H9 (cell line): ENCODE data around the gene THAP2. TPM values are rescaled to one million over a fixed set of nuclear protein-coding genes. Genes with fewer than 3 reads are reported as not detected.

Source experiments
- DNase-seq: peaks from one replicate; pipeline ENCODE4 v3.0.0-alpha.2; 2017
- H2AFZ ChIP-seq: one replicate; pipeline ENCODE4 v1.6.1; 2013; ENCODE audit warnings: mild to moderate bottlenecking, low read length, control low read depth, moderate library complexity
- H2AK5ac ChIP-seq: 2 replicates; pipeline ENCODE4 v1.6.1; 2013; ENCODE audit warnings: low read length, control low read depth, mixed read lengths; ENCODE audit not compliant: insufficient read length
- H2BK120ac ChIP-seq: one replicate; pipeline ENCODE4 v1.6.1; 2013; ENCODE audit warnings: low read depth, mild to moderate bottlenecking, low read length, control low read depth, inconsistent platforms; ENCODE audit not compliant: poor library complexity, severe bottlenecking
- H2BK12ac ChIP-seq: 2 replicates; pipeline ENCODE4 v1.6.1; 2013; ENCODE audit warnings: low read length, control low read depth, mixed read lengths, low read depth; ENCODE audit not compliant: insufficient read length
- H2BK15ac ChIP-seq: 2 replicates; pipeline ENCODE4 v1.6.1; 2013; ENCODE audit warnings: low read depth, low read length, control low read depth
- H2BK20ac ChIP-seq: one replicate; pipeline ENCODE4 v1.6.1; 2013; ENCODE audit warnings: low read depth, mild to moderate bottlenecking, low read length, control low read depth, inconsistent platforms; ENCODE audit not compliant: poor library complexity, severe bottlenecking
- H2BK5ac ChIP-seq: 2 replicates; pipeline ENCODE4 v1.6.1; 2013; ENCODE audit warnings: low read length, control low read depth, mixed read lengths; ENCODE audit not compliant: insufficient read length
- H3K14ac ChIP-seq: 2 replicates; pipeline ENCODE4 v1.6.1; 2013; ENCODE audit warnings: low read length, control low read depth; ENCODE audit not compliant: insufficient read depth
- H3K18ac ChIP-seq: 2 replicates; pipeline ENCODE4 v1.6.1; 2013; ENCODE audit warnings: low read depth, mild to moderate bottlenecking, mixed read lengths, low read length, control low read depth; ENCODE audit not compliant: insufficient read length
- H3K23ac ChIP-seq: 2 replicates; pipeline ENCODE4 v1.6.1; 2013; ENCODE audit warnings: low read length, control low read depth, mixed read lengths, low read depth; ENCODE audit not compliant: insufficient read length
- H3K23me2 ChIP-seq: 2 replicates; pipeline ENCODE4 v1.6.1; 2013; ENCODE audit warnings: low read depth, mild to moderate bottlenecking, mixed read lengths, low read length, control low read depth; ENCODE audit not compliant: insufficient read length, poor library complexity, severe bottlenecking
- H3K27ac ChIP-seq: 2 replicates; pipeline ENCODE4 v1.5.1; 2013; ENCODE audit warnings: low read length, control low read depth, mixed read lengths, low read depth; ENCODE audit not compliant: insufficient read length
- H3K27me3 ChIP-seq: 2 replicates; pipeline ENCODE4 v1.6.1; 2013; ENCODE audit warnings: low read length, control low read depth, inconsistent platforms; ENCODE audit not compliant: insufficient read depth
- H3K4ac ChIP-seq: 2 replicates; pipeline ENCODE4 v1.6.1; 2013; ENCODE audit warnings: low read depth, mild to moderate bottlenecking, control low read depth, inconsistent platforms, low read length, moderate library complexity
- H3K4me1 ChIP-seq: 2 replicates; pipeline ENCODE4 v1.6.1; 2013; ENCODE audit warnings: low read length, control low read depth, inconsistent platforms; ENCODE audit not compliant: insufficient read depth
- H3K4me2 ChIP-seq: 2 replicates; pipeline ENCODE4 v1.6.1; 2013; ENCODE audit warnings: low read length, control low read depth, mixed read lengths; ENCODE audit not compliant: insufficient read length, insufficient read depth
- H3K56ac ChIP-seq: 2 replicates; pipeline ENCODE4 v1.6.1; 2013; ENCODE audit warnings: low read depth, mild to moderate bottlenecking, mixed read lengths, low read length, control low read depth; ENCODE audit not compliant: insufficient read length
- H3K79me1 ChIP-seq: 2 replicates; pipeline ENCODE4 v1.6.1; 2013; ENCODE audit warnings: low read depth, mild to moderate bottlenecking, moderate library complexity, low read length, control low read depth, inconsistent platforms; ENCODE audit not compliant: insufficient read depth, poor library complexity, severe bottlenecking
- H3K79me2 ChIP-seq: 2 replicates; pipeline ENCODE4 v1.6.1; 2013; ENCODE audit warnings: low read length, control low read depth, inconsistent platforms; ENCODE audit not compliant: insufficient read depth
- H3K9ac ChIP-seq: 2 replicates; pipeline ENCODE4 v1.6.1; 2013; ENCODE audit warnings: low read length, control low read depth, mixed read lengths; ENCODE audit not compliant: insufficient read length; ENCODE audit errors: extremely low read depth
- H3K9me3 ChIP-seq: one replicate; pipeline ENCODE4 v1.6.1; 2013; ENCODE audit warnings: low read depth, low read length, inconsistent platforms; ENCODE audit not compliant: control insufficient read depth
- H3T11ph ChIP-seq: one replicate; pipeline ENCODE4 v1.6.1; 2013; ENCODE audit warnings: mild to moderate bottlenecking, low read length, control low read depth, inconsistent platforms
- H4K20me1 ChIP-seq: one replicate; pipeline ENCODE4 v1.6.1; 2013; ENCODE audit not compliant: control insufficient read depth, insufficient read length, insufficient read depth
- H4K5ac ChIP-seq: 2 replicates; pipeline ENCODE4 v1.6.1; 2013; ENCODE audit warnings: low read depth, mild to moderate bottlenecking, mixed read lengths, low read length, control low read depth; ENCODE audit not compliant: insufficient read length
- H4K8ac ChIP-seq: replicated peaks from 2 replicates; pipeline ENCODE4 v1.6.1; 2013; ENCODE audit warnings: low read length, control low read depth, mixed read lengths, low read depth; ENCODE audit not compliant: insufficient read length
- H4K91ac ChIP-seq: 2 replicates; pipeline ENCODE4 v1.6.1; 2013; ENCODE audit warnings: low read depth, mild to moderate bottlenecking, moderate library complexity, mixed read lengths, low read length, control low read depth; ENCODE audit not compliant: insufficient read length
- H3K27ac Mint-ChIP-seq, 3 experiments: 2 replicates in 2 of 3; 3 replicates in 1 of 3; pipeline ENCODE4 v1.8.0; 2020 to 2021; ENCODE audit warnings: mixed read lengths in 3 of 3, mild to moderate bottlenecking in 1 of 3, moderate library complexity in 1 of 3
- H3K27me3 Mint-ChIP-seq: 2 replicates; pipeline ENCODE4 v1.8.0; 2021; ENCODE audit warnings: low read depth, mild to moderate bottlenecking, moderate library complexity, mixed read lengths
- H3K36me3 Mint-ChIP-seq, 3 experiments: 2 replicates in 2 of 3; 3 replicates in 1 of 3; pipeline ENCODE4 v1.8.0; 2020 to 2021; ENCODE audit warnings: low read depth in 3 of 3, mixed read lengths in 3 of 3; ENCODE audit not compliant: insufficient read depth in 1 of 3
- H3K4me1 Mint-ChIP-seq, 2 experiments: 2 replicates each; pipeline ENCODE4 v1.8.0; 2020; ENCODE audit warnings: mixed read lengths in 2 of 2
- H3K4me3 Mint-ChIP-seq, 2 experiments: 2 replicates in 1 of 2; 3 replicates in 1 of 2; pipeline ENCODE4 v1.8.0; 2020 to 2021; ENCODE audit warnings: mild to moderate bottlenecking in 2 of 2, mixed read lengths in 2 of 2, moderate library complexity in 1 of 2
- H3K9me3 Mint-ChIP-seq, 2 experiments: 2 replicates in 1 of 2; 3 replicates in 1 of 2; pipeline ENCODE4 v1.8.0; 2020; ENCODE audit warnings: mild to moderate bottlenecking in 2 of 2, mixed read lengths in 2 of 2, moderate library complexity in 1 of 2
- CTCF ChIP-seq: fragments of 200-600 bp; sonication (generic); conservative IDR thresholded peaks from 3 replicates; pipeline ENCODE4 v1.8.0; 2021; ENCODE audit warnings: antibody characterized with exemption, mild to moderate bottlenecking
- WGBS: extraction: QIAGEN DNeasy Blood & Tissue Kit; methylation state at CpG from one replicate; pipeline ENCODE4 v1.1.7; 2013; ENCODE audit warnings: missing lambda C conversion rate, low lambda C conversion rate, mixed read lengths; ENCODE audit not compliant: insufficient read length; ENCODE audit errors: extremely low coverage; 5-methylcytosine and 5-hydroxymethylcytosine counted together
- total RNA-seq: library from RNA; stranded (reverse); gene quantifications from 2 replicates; pipeline ENCODE4 v1.2.1, GENCODE V29; 2021

The THAP2 gene
- total RNA-seq, 1 experiment from 2014 or later: 3.7 TPM

GRCh38 chr12:71685914-71686657, 22.0 kb downstream of the THAP2 start, which contains the start of gene TMEM19:
TMEM19 (plus strand) TSS chr12:71686082; CDS start chr12:71686681, 599 bp downstream.
- no peaks in the 10 kb centered on the region for H3K9me3 Mint-ChIP-seq
- no peaks in the 10 kb centered on the region for H3K27me3 Mint-ChIP-seq
- H3T11ph ChIP-seq: no peak within 1 kb of the TSS
- DNase-seq: peak; percentile 91
- H3K27ac ChIP-seq: no peak within 1 kb of the TSS
- H3K56ac ChIP-seq: no peak within 1 kb of the TSS
- peak within 1 kb of the TSS; percentile 67 for H3K4me2 ChIP-seq
- H3K4me1 ChIP-seq: no peaks in the 10 kb centered on the region
- no peaks in the 10 kb centered on the region; a peak in 1 of 7 replicates for H3K36me3 Mint-ChIP-seq
- H3K14ac ChIP-seq: peak within 1 kb of the TSS; percentile 89; the same call in 1 of the 2 replicates
- H3K4me3 Mint-ChIP-seq: peak within 1 kb of the TSS; percentile 88 to 96
- H3K9me3 ChIP-seq: no peaks in the 10 kb centered on the region
- no peak; the same call in 2 of the 3 replicates for TF ChIP-seq CTCF
- WGBS: no CpG with 5 or more reads among the region's 63 CpGs
- no peak within 1 kb of the TSS for H4K91ac ChIP-seq
- no peak within 1 kb of the TSS for H2BK120ac ChIP-seq
- no peak within 1 kb of the TSS for H2AK5ac ChIP-seq
- no peak within 1 kb of the TSS for H2BK20ac ChIP-seq
- peak within 1 kb of the TSS; percentile 59 for H2AFZ ChIP-seq
- H4K20me1 ChIP-seq: no peaks in the 10 kb centered on the region
- H3K27ac Mint-ChIP-seq: peak within 1 kb of the TSS; percentile 89 to 98 (median 90)
- no peak within 1 kb of the TSS for H4K5ac ChIP-seq
- no peak within 1 kb of the TSS for H2BK5ac ChIP-seq
- peak within 1 kb of the TSS; percentile 51 for H3K9ac ChIP-seq
- H3K4ac ChIP-seq: no peak within 1 kb of the TSS
- no peaks in the 10 kb centered on the region for H3K23me2 ChIP-seq
- H3K4me1 Mint-ChIP-seq: peaks cover 6 to 9% of the 10 kb centered on the region in 2 experiments
- no peak within 1 kb of the TSS for H3K23ac ChIP-seq
- H2BK15ac ChIP-seq: no peak within 1 kb of the TSS
- no peaks in the 10 kb centered on the region for H3K79me1 ChIP-seq
- H3K27me3 ChIP-seq: no peaks in the 10 kb centered on the region
- H3K18ac ChIP-seq: peak within 1 kb of the TSS; percentile 85
- no peak within 1 kb of the TSS for H2BK12ac ChIP-seq
- no peak within 1 kb of the TSS for H4K8ac ChIP-seq
- H3K79me2 ChIP-seq: no peaks in the 10 kb centered on the region
